Caco-2 (cell line): ENCODE results near the gene RNF13. TPM values are rescaled to one million over a fixed set of nuclear protein-coding genes. Genes with fewer than 3 reads are reported as not detected.
A peak's percentile ranks its signal among the peaks of the same experiment; 100 is the strongest.

Experiments used
- BruUV-seq: library from RNA; stranded (reverse); fragments of 400-500 nt; replicated peaks from 2 replicates; lab custom pipeline; 2021; lab: Mats Ljungman, UMichigan
- CTCF ChIA-PET: fragments of 300-600 bp; sonication (Branson Sonifier 250); formaldehyde crosslinking; loops from one replicate; lab custom pipeline; 2022; ENCODE audit warnings: antibody characterized with exemption; lab: Charles Lee
- POLR2A ChIA-PET: fragments of 300-600 bp; sonication (Branson Sonifier 250); formaldehyde crosslinking; loops from one replicate; lab custom pipeline; 2022; ENCODE audit warnings: antibody characterized with exemption; lab: Charles Lee
- DNase-seq, 2 experiments: peaks; one replicate each; pipeline versions ENCODE4 v3.0.0 to v3.0.0-alpha.2; 2020 to 2022
- H3K27me3 ChIP-seq: replicated peaks from 2 replicates; pipeline ENCODE4 v1.6.0; 2011; ENCODE audit warnings: low read length; ENCODE audit not compliant: control insufficient read depth, insufficient read depth
- H3K36me3 ChIP-seq: 2 replicates; pipeline ENCODE4 v1.5.1; 2011; ENCODE audit warnings: low read length; ENCODE audit not compliant: control insufficient read depth, insufficient read depth
- H3K4me1 ChIP-seq: fragments of 250-450 bp; sonication (Bioruptor Pico); 2 replicates; pipeline ENCODE4 v1.5.1; 2020; ENCODE audit warnings: mild to moderate bottlenecking
- H3K4me3 ChIP-seq: 2 replicates; pipeline ENCODE4 v1.5.1; 2011; ENCODE audit warnings: low read depth, mild to moderate bottlenecking, control low read depth, low read length
- H3K9me3 ChIP-seq: fragments of 250-450 bp; sonication (Bioruptor Pico); 2 replicates; pipeline ENCODE4 v1.5.1; 2020; ENCODE audit warnings: mild to moderate bottlenecking, moderate library complexity
- H3K27ac Mint-ChIP-seq: one replicate; pipeline ENCODE4 v1.8.0; 2022; ENCODE audit warnings: mixed read lengths; ENCODE audit not compliant: unreplicated experiment
- H3K27me3 Mint-ChIP-seq: one replicate; pipeline ENCODE4 v1.8.0; 2022; ENCODE audit warnings: mixed read lengths; ENCODE audit not compliant: insufficient read depth, unreplicated experiment
- H3K36me3 Mint-ChIP-seq: one replicate; pipeline ENCODE4 v1.8.0; 2022; ENCODE audit warnings: mild to moderate bottlenecking, mixed read lengths; ENCODE audit not compliant: insufficient read depth, unreplicated experiment
- H3K4me1 Mint-ChIP-seq: one replicate; pipeline ENCODE4 v1.8.0; 2022; ENCODE audit warnings: low read depth, mixed read lengths; ENCODE audit not compliant: unreplicated experiment
- H3K4me3 Mint-ChIP-seq: one replicate; pipeline ENCODE4 v1.8.0; 2022; ENCODE audit warnings: mild to moderate bottlenecking, moderate library complexity, mixed read lengths; ENCODE audit not compliant: unreplicated experiment
- H3K9me3 Mint-ChIP-seq: one replicate; pipeline ENCODE4 v1.8.0; 2022; ENCODE audit warnings: mixed read lengths; ENCODE audit not compliant: unreplicated experiment
- intact Hi-C: fragments of 100-400 bp; cut with micrococcal nuclease; formaldehyde crosslinking; loops from one replicate; pipeline ENCODE4 v1.10.0; 2022; ENCODE audit not compliant: unreplicated experiment
- total RNA-seq: library from RNA; stranded (reverse); gene quantifications from 2 replicates; pipeline ENCODE4 v1.2.3, GENCODE V29; 2022
- TF ChIP-seq, protein P1 (sequence below), 2 experiments: fragments of 200-600 bp in 1 of 2; IDR thresholded peaks; 1 replicate in 1 of 2; 2 replicates in 1 of 2; pipeline versions ENCODE4 v1.5.1 to v1.8.0; 2011 to 2022; ENCODE audit warnings: antibody characterized with exemption in 1 of 2, control low read depth in 1 of 2, inconsistent platforms in 1 of 2, low read depth in 1 of 2, low read length in 1 of 2, mild to moderate bottlenecking in 1 of 2, moderate library complexity in 1 of 2; ENCODE audit not compliant: insufficient read depth in 1 of 2, severe bottlenecking in 1 of 2, unreplicated experiment in 1 of 2

Gene RNF13
- total RNA-seq, 1 experiment from 2014 or later = 44.2 TPM

DNA sequence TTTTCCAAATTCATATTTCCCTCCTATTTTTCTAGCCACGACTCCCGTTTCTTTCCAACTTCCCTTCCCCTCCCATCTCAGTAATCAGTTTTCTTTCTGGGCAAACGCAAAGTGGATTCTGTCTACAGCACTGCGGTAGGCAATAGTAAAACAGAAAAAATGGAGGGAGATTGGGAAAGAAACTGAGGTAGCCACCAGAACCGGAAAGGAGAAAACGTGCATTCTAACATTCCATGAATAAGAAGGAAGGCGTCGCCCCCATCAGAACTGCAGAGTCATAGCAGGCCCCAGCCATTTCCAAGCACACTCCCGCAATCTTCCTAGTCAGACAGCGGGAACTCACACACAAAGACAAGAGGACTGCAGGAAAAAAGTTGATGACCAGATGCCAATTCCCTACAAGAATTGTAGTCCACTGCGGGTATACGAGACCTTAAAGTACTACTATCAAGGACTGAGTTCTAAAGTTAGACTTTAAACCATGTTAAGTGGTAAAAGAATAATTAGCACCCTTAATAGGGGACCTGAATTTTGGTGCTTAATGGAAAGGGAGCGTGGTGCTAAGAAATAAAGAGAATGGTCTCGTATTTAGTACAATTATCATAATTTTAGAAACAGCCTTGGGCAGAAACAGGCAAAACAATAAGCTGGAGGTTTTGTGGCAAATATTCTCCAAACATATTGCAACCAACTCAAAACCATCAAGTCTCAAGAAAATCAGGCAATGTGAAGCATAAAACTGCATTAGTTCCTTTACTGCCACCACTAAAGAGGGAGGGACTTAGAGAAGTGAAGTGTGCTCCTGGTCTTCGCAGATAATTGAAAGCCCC lies 156.3 kb downstream of the RNF13 start:
- no peaks in the 10 kb centered on the region for H3K9me3 ChIP-seq
- H3K4me1 Mint-ChIP-seq = no peaks in the 10 kb centered on the region
- no peaks in the 10 kb centered on the region for H3K36me3 ChIP-seq
- H3K36me3 Mint-ChIP-seq = peaks cover 32% of the 10 kb centered on the region
- POLR2A ChIA-PET = interaction anchor here (0.7 kb wide), 1 partner anchor 291 kb away, joined by 5 read pairs; no protein-coding TSS in a partner anchor
- intact Hi-C loops = loop anchor here (1.0 to 10.0 kb wide), 3 partner anchors 33 to 633 kb away; partner anchors contain the start of gene SELENOT
- H3K4me3 Mint-ChIP-seq = peak overlapping the region; percentile 78
- H3K4me1 ChIP-seq = no peaks in the 10 kb centered on the region
- peak; percentile 65 to 71 for DNase-seq
- no peaks in the 10 kb centered on the region for H3K27me3 ChIP-seq
- peak overlapping the region; percentile 91 for H3K4me3 ChIP-seq
- TF ChIP-seq, protein P1, sequence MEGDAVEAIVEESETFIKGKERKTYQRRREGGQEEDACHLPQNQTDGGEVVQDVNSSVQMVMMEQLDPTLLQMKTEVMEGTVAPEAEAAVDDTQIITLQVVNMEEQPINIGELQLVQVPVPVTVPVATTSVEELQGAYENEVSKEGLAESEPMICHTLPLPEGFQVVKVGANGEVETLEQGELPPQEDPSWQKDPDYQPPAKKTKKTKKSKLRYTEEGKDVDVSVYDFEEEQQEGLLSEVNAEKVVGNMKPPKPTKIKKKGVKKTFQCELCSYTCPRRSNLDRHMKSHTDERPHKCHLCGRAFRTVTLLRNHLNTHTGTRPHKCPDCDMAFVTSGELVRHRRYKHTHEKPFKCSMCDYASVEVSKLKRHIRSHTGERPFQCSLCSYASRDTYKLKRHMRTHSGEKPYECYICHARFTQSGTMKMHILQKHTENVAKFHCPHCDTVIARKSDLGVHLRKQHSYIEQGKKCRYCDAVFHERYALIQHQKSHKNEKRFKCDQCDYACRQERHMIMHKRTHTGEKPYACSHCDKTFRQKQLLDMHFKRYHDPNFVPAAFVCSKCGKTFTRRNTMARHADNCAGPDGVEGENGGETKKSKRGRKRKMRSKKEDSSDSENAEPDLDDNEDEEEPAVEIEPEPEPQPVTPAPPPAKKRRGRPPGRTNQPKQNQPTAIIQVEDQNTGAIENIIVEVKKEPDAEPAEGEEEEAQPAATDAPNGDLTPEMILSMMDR (IDR thresholded peaks at IDR 0.05; ENCODE audit: insufficient read depth in 1 of 2, low read depth in 1 of 2, low read length in 1 of 2, severe bottlenecking in 1 of 2, unreplicated experiment in 1 of 2) = peak in 1 of 2 experiments; percentile 25
- no peaks in the 10 kb centered on the region for H3K9me3 Mint-ChIP-seq
- H3K27ac Mint-ChIP-seq = peak overlapping the region; percentile 84
- CTCF ChIA-PET = interaction anchor here (0.6 to 1.0 kb wide), 2 partner anchors 51 to 215 kb away, joined by 4 read pairs; no protein-coding TSS in a partner anchor
- no TSS peak for BruUV-seq
- peaks cover under 1% of the 10 kb centered on the region for H3K27me3 Mint-ChIP-seq

DNA sequence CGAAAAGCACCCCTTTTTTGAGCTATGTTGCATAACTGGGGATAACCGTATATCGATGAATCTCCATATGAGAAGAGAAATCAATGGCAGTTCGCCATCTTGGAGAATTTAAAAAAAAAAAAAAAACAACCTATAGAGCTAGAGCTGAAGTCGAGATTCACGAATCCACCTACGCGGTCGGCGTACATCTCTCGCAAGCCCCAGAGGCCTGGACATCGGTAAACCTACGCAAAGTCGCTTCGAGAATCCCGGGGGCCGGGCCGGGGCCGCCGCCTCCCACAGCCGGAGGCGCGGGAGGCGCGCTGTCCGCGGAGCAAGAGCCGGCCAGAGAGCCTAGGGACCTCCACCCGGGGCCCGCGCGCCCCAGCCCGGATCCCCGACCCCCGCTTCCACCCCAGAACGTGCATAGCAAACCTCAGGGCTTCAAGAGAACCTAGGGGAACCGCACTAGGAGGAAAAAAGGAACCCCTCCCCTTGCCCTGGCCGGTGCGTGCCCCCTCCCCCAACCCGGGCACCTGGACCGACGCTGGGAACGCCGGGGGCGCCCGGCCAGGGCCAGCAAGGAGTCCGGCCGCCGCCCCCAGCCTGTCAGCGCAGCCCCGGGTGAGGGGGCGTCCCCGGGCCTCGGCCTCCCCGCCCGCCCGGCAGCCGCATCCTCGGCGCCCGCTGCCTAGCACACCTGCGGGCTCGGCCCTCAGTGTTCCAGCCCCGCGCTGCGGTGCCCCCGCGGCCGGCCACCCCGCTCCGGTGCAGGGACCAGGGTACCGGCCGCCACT lies 157.1 kb downstream of the RNF13 start:
- intact Hi-C loops = loop anchor here (1.0 to 10.0 kb wide), 3 partner anchors 34 to 632 kb away; partner anchors contain the start of gene SELENOT
- peaks cover 3% of the 10 kb centered on the region for H3K27me3 Mint-ChIP-seq
- POLR2A ChIA-PET = interaction anchor here (0.6 to 1.2 kb wide), 4 partner anchors 173 to 576 kb away, joined by 3 to 5 read pairs (median 4); partner anchors contain the start of gene SERP1
- H3K36me3 Mint-ChIP-seq = peaks cover 28% of the 10 kb centered on the region
- Histone ChIP-seq H3K27me3 (no peaks in the 10 kb centered on the region), H3K36me3 (no peaks in the 10 kb centered on the region), H3K4me3 (peak overlapping the region; percentile 91), H3K4me1 (no peaks in the 10 kb centered on the region), H3K9me3 (no peaks in the 10 kb centered on the region)
- H3K4me1 Mint-ChIP-seq = no peaks in the 10 kb centered on the region
- no peaks in the 10 kb centered on the region for H3K9me3 Mint-ChIP-seq
- peak overlapping the region; percentile 78 for H3K4me3 Mint-ChIP-seq
- TF ChIP-seq, protein P1 (IDR thresholded peaks at IDR 0.05; ENCODE audit: insufficient read depth in 1 of 2, low read depth in 1 of 2, low read length in 1 of 2, severe bottlenecking in 1 of 2, unreplicated experiment in 1 of 2) = no peak
- H3K27ac Mint-ChIP-seq = peak overlapping the region; percentile 84
- BruUV-seq = no TSS peak
- CTCF ChIA-PET = interaction anchor here (1.0 kb wide), 1 partner anchor 214 kb away, joined by 4 read pairs; no protein-coding TSS in a partner anchor
- DNase-seq = peak; percentile 77 to 84
